DOHH2 (cell line): ENCODE results near the gene CPEB4.

Source experiments
- H3F3A ChIP-seq: fragments of 200-600 bp; sonication (generic), shearing (Covaris generic); 2 replicates; pipeline ENCODE4 v1.6.0; 2016; ENCODE audit warnings: antibody characterized with exemption, mild to moderate bottlenecking; ENCODE audit not compliant: control insufficient read depth, insufficient read depth
- H3K27ac ChIP-seq: fragments of 200-600 bp; sonication (generic); 2 replicates; pipeline ENCODE4 v1.5.1; 2014; ENCODE audit warnings: low read depth, mild to moderate bottlenecking, low read length, moderate library complexity
- H3K27me3 ChIP-seq: fragments of 200-600 bp; sonication (generic); 2 replicates; pipeline ENCODE4 v1.6.1; 2014; ENCODE audit warnings: mild to moderate bottlenecking, low read length, mixed read lengths; ENCODE audit not compliant: control insufficient read depth
- H3K36me3 ChIP-seq: fragments of 200-600 bp; sonication (generic); 2 replicates; pipeline ENCODE4 v1.6.1; 2014; ENCODE audit warnings: mild to moderate bottlenecking, low read length, moderate library complexity, mixed read lengths; ENCODE audit not compliant: control insufficient read depth
- H3K4me1 ChIP-seq: fragments of 200-600 bp; sonication (generic); 2 replicates; pipeline ENCODE4 v1.6.1; 2014; ENCODE audit warnings: mild to moderate bottlenecking, low read length, mixed read lengths; ENCODE audit not compliant: control insufficient read depth
- H3K4me2 ChIP-seq: fragments of 200-600 bp; sonication (generic); 2 replicates; pipeline ENCODE4 v1.6.0; 2014; ENCODE audit warnings: mild to moderate bottlenecking, low read length, moderate library complexity
- H3K4me3 ChIP-seq: fragments of 200-600 bp; sonication (generic); 2 replicates; pipeline ENCODE4 v1.5.1; 2014; ENCODE audit warnings: mild to moderate bottlenecking, low read length, mixed read lengths
- H3K79me2 ChIP-seq: fragments of 200-600 bp; sonication (generic); 2 replicates; pipeline ENCODE4 v1.6.1; 2014; ENCODE audit warnings: mild to moderate bottlenecking, low read length, mixed read lengths; ENCODE audit not compliant: control insufficient read depth
- H3K9me2 ChIP-seq: fragments of 200-600 bp; sonication (generic); replicated peaks from 2 replicates; pipeline ENCODE4 v1.6.1; 2014; ENCODE audit warnings: mild to moderate bottlenecking, low read length, mixed read lengths; ENCODE audit not compliant: control insufficient read depth
- H3K9me3 ChIP-seq: fragments of 200-600 bp; sonication (generic); 2 replicates; pipeline ENCODE4 v1.6.1; 2014; ENCODE audit warnings: antibody characterized with exemption, low read length, mixed read lengths; ENCODE audit not compliant: control insufficient read depth, insufficient read depth
- H4K20me1 ChIP-seq: fragments of 200-600 bp; sonication (generic); 2 replicates; pipeline ENCODE4 v1.6.0; 2014; ENCODE audit warnings: low read depth, mild to moderate bottlenecking, antibody characterized with exemption, low read length, moderate library complexity; ENCODE audit not compliant: control insufficient read depth, insufficient read depth
- CTCF ChIP-seq: fragments of 200-600 bp; sonication (generic); IDR thresholded peaks from one replicate; pipeline ENCODE4 v1.5.1; 2014; ENCODE audit warnings: antibody characterized with exemption, mild to moderate bottlenecking, low read depth, low read length; ENCODE audit not compliant: poor library complexity, severe bottlenecking
- EZH2phosphoT487 ChIP-seq: fragments of 200-600 bp; sonication (generic); IDR thresholded peaks from 2 replicates; pipeline ENCODE4 v1.6.1; 2017; ENCODE audit warnings: borderline replicate concordance, mild to moderate bottlenecking, antibody characterized with exemption, low read length, moderate library complexity, mixed read lengths

CPEB4 gene

GRCh38 chr5:173857234-173857633, 30.9 kb upstream of the CPEB4 start:
- Histone ChIP-seq H3K36me3 (no peaks in the 10 kb centered on the region), H3K79me2 (no peaks in the 10 kb centered on the region), H3K4me1 (no peaks in the 10 kb centered on the region), H3K27ac (no peak overlapping the region), H3F3A (no peaks in the 10 kb centered on the region), H4K20me1 (no peaks in the 10 kb centered on the region), H3K27me3 (no peaks in the 10 kb centered on the region), H3K4me3 (no peak overlapping the region), H3K9me3 (no peaks in the 10 kb centered on the region), H3K9me2 (no peaks in the 10 kb centered on the region), H3K4me2 (no peak overlapping the region)
- TF ChIP-seq CTCF (no peak), EZH2phosphoT487 (no peak)

GRCh38 chr5:173858021-173858669, 30.0 kb upstream of the CPEB4 start:
- H3K79me2 ChIP-seq, result no peaks in the 10 kb centered on the region
- H3K9me2 ChIP-seq, result no peaks in the 10 kb centered on the region

GRCh38 chr5:173858670-173859407, 29.3 kb upstream of the CPEB4 start:
- Histone ChIP-seq H3K4me3 (no peak overlapping the region), H3K36me3 (no peaks in the 10 kb centered on the region), H4K20me1 (no peaks in the 10 kb centered on the region), H3K27me3 (no peaks in the 10 kb centered on the region), H3K4me2 (no peak overlapping the region), H3F3A (no peaks in the 10 kb centered on the region), H3K4me1 (no peaks in the 10 kb centered on the region), H3K9me3 (no peaks in the 10 kb centered on the region), H3K79me2 (no peaks in the 10 kb centered on the region), H3K9me2 (no peaks in the 10 kb centered on the region), H3K27ac (no peak overlapping the region)
- TF ChIP-seq CTCF (no peak), EZH2phosphoT487 (no peak)

More at GRCh38 chr5:173858021-173858669, 30.0 kb upstream of the CPEB4 start:
- no peaks in the 10 kb centered on the region for H3K36me3 ChIP-seq
- H3K4me2 ChIP-seq, result no peak overlapping the region
- no peaks in the 10 kb centered on the region for H4K20me1 ChIP-seq
- no peak overlapping the region for H3K4me3 ChIP-seq
- H3K4me1 ChIP-seq, result no peaks in the 10 kb centered on the region
- H3K27ac ChIP-seq, result no peak overlapping the region
- H3K9me3 ChIP-seq, result no peaks in the 10 kb centered on the region
- TF ChIP-seq CTCF, result no peak
- TF ChIP-seq EZH2phosphoT487, result no peak
- no peaks in the 10 kb centered on the region for H3F3A ChIP-seq
- no peaks in the 10 kb centered on the region for H3K27me3 ChIP-seq
